Right hindlimb (tissue), 1 donor: ENCODE measurements around the gene NUP210.
A peak's percentile ranks its signal among the peaks of the same experiment; 100 is the strongest.

Source experiments
- DNase-seq: peaks from one replicate; pipeline ENCODE4 v3.0.0-alpha.2; 2018

NUP210 gene

GRCh38 chr3:13286873-13287272 is 133.2 kb downstream of the NUP210 start:
- no peak for DNase-seq

GRCh38 chr3:13285007-13285567 is 135.0 kb downstream of the NUP210 start:
- DNase-seq, result no peak

- no peak for DNase-seq
Measured at GRCh38 chr3:13283877-13284264, 136.3 kb downstream of the NUP210 start.

DNA sequence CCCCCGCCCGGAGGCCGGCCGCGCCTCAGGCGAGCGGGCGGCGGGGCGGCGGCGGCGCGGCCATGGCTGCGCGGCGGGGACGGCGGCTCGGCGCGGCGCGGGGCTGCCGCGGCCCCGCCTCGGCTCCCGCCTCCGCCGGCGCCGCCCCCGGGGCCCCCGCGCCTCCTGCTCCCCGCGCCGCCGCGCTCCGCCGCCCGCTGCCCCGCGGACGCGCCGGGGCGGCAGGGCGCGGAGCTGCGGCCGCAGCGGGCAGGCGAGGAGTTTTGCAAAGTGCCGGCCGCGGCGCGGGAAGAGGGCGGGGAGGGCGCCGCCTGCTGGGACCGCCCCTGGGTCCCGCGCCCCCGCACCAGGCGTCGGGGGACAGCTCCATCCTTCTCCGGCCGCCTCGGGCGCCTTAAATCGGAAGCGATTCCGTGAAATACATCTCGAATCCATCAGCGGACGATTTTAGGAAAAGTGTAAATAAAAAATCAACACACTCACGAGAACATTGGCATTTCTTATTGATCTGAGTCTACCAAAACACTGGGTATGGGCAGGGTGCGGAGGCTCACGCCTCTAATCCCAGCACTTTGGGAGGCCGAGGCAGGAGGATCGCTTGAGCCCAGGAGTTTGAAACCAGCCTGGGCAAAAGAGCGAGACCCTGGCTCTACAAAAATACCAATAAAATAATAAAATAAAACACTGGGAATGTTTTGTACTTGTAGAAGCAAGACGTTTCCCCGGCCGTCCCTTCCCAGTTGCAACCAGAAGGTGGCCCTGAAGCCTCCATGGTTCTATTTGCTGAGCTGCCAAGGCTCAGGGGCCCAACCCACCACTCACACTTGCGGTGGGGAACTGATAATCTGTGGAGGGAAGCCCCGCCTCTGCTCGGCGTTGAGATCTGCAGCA is 136.9 kb downstream of the NUP210 start:
- no peak for DNase-seq

- no peak for DNase-seq
Measured at GRCh38 chr3:13282358-13282985, 137.7 kb downstream of the NUP210 start.

DNA sequence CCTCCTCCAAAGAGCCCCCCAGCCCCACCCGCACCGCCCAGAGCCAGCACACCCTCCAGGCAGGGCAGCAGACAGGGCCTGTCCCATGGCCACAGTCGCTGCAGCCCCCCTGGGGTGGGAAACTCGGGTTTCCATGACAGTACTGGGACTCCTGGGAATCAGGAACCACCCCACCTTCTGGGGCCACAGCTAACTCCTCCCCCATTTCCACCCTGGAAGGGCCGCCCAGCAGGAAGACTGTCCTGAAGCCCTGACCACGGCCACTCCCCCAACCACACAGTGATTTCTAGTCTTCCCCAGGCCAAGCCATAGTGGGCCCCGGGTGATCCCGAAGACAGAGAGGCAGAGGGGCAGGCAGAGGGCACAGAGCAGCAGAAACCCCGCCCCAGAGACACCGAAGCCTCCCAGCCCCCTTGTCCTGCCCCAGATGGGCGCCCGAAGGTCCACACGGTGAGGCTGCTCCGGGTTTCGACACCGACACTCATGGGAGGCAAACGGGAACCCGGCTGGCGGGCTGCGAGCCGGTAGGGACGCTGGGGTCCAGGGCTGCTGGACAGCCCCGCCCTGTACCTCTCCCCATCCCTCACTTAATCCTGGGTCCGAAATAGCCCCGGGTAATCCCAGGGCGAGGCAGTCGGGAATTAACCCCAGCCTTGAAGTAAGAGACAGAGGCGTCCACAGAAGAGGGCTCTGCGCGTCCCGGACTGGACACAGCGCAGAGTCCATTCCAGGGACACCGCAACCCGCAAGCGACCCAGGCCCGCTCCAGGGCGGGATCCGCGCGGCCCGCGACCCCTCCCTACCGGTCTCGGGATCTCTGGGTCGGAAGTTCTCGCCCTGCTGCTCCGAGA is 138.4 kb downstream of the NUP210 start:
- DNase-seq, result peak; percentile 59

- DNase-seq, result peak; percentile 12
Measured at GRCh38 chr3:13280811-13281506, 139.2 kb downstream of the NUP210 start.

- DNase-seq, result no peak
Measured at GRCh38 chr3:13280122-13280790, 139.9 kb downstream of the NUP210 start.

GRCh38 chr3:13279532-13279910 is 140.6 kb downstream of the NUP210 start:
- DNase-seq, result no peak

- DNase-seq, result no peak
Measured at GRCh38 chr3:13278783-13279531, 141.2 kb downstream of the NUP210 start.

DNA sequence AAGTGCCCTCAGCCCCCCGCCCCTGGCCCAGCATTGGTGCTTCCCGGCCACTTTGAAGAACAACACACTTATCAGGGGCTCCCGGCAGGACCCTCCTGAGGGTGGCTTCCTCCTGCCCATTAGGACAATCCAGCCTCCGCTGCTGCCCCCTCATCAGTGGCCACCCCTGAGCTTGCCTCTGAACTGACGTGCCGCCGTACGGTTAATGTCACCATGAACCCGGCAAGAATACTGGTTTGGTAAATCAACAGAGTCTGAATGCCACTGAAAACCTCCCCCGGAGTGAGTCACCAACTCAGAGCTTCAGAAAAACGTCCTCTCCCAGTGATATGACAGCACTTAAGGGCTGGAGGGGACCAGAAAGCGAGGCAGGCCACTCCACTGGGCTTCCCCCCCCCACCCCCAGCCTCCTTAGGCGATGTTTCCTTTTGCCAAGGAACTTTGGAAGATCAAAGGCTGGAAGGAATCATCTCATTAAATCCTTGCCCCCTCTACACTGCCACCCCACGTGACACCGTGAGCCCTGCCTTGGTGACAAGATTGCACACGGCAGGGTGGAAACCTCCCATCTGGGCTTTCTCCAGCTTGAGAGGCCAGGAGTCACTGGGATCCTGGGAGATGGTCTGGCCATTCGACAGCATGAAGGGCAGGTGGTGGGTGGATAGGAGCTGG is 142.1 kb downstream of the NUP210 start:
- no peak for DNase-seq

- DNase-seq, result no peak
Measured at GRCh38 chr3:13277196-13277813, 142.8 kb downstream of the NUP210 start.

DNA sequence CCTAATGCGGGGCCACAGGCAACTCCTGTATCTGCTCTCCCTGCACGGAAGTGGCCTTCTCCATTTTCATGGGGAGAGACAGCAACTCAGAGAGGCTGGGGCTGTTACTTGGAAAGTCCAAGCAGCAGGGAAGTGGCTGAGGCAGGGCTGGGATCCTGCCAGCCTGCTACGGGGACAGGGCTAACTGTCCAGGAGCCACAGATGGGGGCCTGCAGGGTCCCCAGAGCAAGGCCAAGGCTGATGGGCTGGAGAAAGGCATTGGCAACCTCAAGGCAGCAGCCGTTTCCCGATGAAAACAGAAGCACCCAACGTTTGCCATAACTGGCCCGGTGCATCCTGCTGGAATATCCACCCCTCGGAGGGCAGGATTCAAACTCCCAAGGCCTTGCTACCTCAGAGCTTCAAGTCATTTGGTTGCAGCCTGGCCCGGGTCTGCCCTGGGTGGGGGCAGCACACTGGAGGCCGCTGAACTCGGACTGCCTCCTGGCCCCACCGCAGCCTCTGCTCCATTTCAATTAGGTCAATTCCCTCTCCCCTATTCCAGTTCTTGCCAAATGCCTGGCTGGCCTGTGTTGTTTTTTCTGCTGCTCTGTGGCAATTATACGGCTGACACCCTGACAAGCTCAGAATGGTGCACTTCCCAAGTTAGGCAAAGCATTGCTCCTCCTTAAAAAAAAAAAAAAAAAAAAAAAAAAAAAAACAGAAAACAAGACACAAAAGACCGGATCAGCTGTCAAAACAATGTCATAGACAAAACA is 143.5 kb downstream of the NUP210 start:
- DNase-seq, result no peak

GRCh38 chr3:13275376-13276005 is 144.6 kb downstream of the NUP210 start:
- no peak for DNase-seq

DNA sequence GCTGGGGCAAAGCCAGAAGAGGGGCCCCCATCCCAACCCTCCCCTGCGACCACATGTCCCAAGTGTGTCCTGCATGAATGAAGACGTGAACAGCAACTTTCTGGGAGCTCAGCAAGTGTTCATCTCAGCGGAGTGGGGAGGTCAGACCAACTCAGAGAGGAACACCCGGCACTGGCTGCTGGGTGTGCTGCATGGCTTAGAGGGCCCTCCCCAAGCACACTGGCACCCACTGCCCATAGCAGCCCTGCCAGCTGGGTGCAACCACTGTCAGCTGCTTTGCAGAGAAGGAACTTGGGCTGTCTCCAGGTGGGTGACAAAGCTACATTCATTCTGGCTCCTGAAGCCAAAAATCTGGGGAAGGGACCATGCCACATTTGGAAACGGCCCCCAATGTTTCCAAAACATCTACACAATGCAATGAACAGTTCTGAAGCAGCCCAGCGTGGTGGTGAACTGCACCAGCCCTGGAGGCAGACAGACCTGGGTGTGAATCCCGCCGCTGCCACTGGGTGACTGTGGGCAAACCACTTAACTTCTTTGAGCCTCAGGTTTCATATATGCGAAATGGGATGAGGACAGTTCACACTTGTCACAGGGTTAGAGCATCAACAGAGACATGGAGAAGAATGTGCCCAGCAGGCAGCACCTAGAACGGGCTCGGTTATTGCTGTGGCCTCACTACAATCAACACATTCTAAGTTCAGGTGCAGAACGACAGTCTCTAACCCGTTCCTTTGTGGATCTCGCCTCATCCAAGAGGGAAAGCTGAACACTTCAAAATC is 145.4 kb downstream of the NUP210 start:
- DNase-seq, result no peak

GRCh38 chr3:13274125-13274524 is 146.0 kb downstream of the NUP210 start:
- no peak for DNase-seq

DNA sequence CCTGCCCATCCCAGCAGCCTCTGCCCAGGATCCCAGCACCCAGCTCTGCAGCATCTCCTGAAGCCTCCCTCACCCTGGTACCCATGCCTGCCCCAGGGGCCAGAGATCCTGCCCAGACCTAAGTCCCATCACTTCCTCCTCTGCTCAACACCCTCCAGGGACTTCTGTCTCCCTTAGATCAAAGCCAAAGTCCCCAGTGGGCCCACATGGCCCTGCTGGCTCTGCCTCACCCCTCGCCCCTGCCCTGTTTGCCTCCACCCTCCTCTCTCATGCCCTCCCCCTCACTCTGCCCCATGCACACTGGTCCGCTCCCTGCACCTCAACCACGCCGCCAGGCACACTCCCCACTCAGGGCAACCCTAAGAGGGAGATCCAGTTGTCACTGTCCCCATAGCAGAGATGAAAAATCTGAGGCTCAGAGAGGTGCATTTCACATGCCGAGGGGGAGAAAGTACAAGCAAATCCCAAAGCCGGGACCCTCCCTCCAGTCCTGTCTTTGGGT is 146.5 kb downstream of the NUP210 start:
- no peak for DNase-seq
